Sigmoid colon (tissue), 7 donors: ENCODE data around the gene TOMM7. TPM values are rescaled to one million over a fixed set of nuclear protein-coding genes. Genes with fewer than 3 reads are reported as not detected.
A peak's percentile ranks its signal among the peaks of the same experiment; 100 is the strongest.

Experiments
- DNase-seq: peaks from one replicate; pipeline ENCODE4 v3.0.0-alpha.2; 2019
- H3K27ac ChIP-seq, 4 donors: fragments of 200-600 bp; sonication (generic); one replicate each; pipeline ENCODE4 v1.5.1; 2016 to 2019; ENCODE audit warnings: mild to moderate bottlenecking in 1 of 4
- H3K27me3 ChIP-seq, 3 donors: fragments of 200-600 bp; sonication (generic); one replicate each; pipeline ENCODE4 v1.5.1; 2019; ENCODE audit warnings: mild to moderate bottlenecking in 1 of 3
- H3K36me3 ChIP-seq, 4 donors: fragments of 200-600 bp; sonication (generic); one replicate each; pipeline ENCODE4 v1.5.1; 2016 to 2019
- H3K4me1 ChIP-seq, 4 donors: fragments of 200-600 bp; sonication (generic); one replicate each; pipeline ENCODE4 v1.5.1; 2017 to 2019
- H3K4me3 ChIP-seq, 4 donors: fragments of 200-600 bp; sonication (generic); one replicate each; pipeline ENCODE4 v1.5.1; 2017 to 2019; ENCODE audit warnings: mild to moderate bottlenecking in 2 of 4, moderate library complexity in 1 of 4
- H3K9me3 ChIP-seq, 4 donors: fragments of 200-600 bp in 3 of 4; sonication (generic) in 3 of 4; one replicate each; pipeline versions ENCODE4 v1.5.1 to v1.6.1; 2013 to 2019
- EP300 ChIP-seq, 4 donors: sonication (generic); formaldehyde crosslinking; IDR thresholded peaks; one replicate each; pipeline ENCODE4 v1.6.1; 2017; ENCODE audit warnings: antibody characterized with exemption in 4 of 4
- POLR2A ChIP-seq, 2 donors: fragments of 450-650 bp; IDR thresholded peaks; one replicate each; pipeline ENCODE4 v1.6.1; 2016; ENCODE audit warnings: antibody characterized with exemption in 2 of 2, mild to moderate bottlenecking in 2 of 2, moderate library complexity in 2 of 2
- POLR2AphosphoS5 ChIP-seq, 4 donors: sonication (generic); formaldehyde crosslinking; IDR thresholded peaks; one replicate each; pipeline ENCODE4 v1.6.1; 2017; ENCODE audit warnings: antibody characterized with exemption in 4 of 4
- WGBS, 2 donors: extraction: QIAGEN DNeasy Blood & Tissue Kit; methylation state at CpG; one replicate each; pipeline ENCODE4 v1.1.7; 2013; 5-methylcytosine and 5-hydroxymethylcytosine counted together
- intact Hi-C: fragments of 100-400 bp; cut with DNase I; formaldehyde crosslinking; loops from one replicate; pipeline ENCODE4 v1.15.1; 2023
- polyA plus RNA-seq, 3 donors: library from polyadenylated mRNA; stranded (reverse); fragments of 200-250 nt; gene quantifications; one replicate each; pipeline ENCODE4 v1.2.3, GENCODE V29; 2013
- total RNA-seq, 4 donors: library from RNA; depleted of rRNA; stranded (reverse); fragments of >200 nt; gene quantifications; one replicate each; pipeline ENCODE4 v1.1.0, GENCODE V29; 2016
- TF ChIP-seq, protein P1 (sequence below), 4 experiments: fragments of 450-650 bp in 3 of 4; fragments of 200-600 bp in 1 of 4; IDR thresholded peaks; one replicate each; pipeline ENCODE4 v1.5.1; 2016 to 2019; ENCODE audit warnings: antibody characterized with exemption in 4 of 4, mild to moderate bottlenecking in 3 of 4, moderate library complexity in 2 of 4
- donor health status: healthy with polysubstance abuse.
- donor health status: Bipolar disorder and iron deficiency.
- donor health status: healthy.

Gene TOMM7
- total and polyA plus RNA-seq, 7 donors = 148 to 625 (median 326) TPM

DNA sequence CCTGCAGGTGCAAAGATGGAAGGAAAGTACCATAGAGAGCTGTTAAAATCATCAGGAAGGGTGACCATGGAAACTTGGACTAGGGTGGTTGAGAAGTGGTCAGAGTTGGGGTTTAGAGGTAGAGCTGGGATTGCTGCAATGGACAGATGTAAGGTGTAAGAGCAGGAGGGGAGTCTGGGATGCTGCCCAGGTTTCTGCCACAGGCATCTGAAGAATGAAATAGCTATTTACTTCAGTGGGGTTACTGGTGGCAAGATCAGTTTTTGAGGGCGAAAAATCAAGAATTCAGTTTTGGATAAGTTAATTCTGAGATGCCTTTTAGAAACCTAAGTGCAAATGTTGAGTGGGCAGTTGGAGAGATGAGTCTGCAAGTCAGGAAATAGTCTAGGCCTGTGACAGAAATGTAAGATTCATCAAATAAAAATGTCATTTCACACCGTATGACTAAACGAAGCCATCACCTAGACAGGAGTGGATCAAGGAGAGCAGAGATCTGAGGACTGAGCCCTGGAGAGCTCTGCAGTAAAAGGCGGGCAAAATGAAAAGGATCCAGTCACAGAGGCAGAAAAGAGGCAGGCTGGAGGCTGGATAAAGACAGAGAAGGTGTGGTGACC is 22.7 kb upstream of the TOMM7 start:
- TF ChIP-seq, protein P1, sequence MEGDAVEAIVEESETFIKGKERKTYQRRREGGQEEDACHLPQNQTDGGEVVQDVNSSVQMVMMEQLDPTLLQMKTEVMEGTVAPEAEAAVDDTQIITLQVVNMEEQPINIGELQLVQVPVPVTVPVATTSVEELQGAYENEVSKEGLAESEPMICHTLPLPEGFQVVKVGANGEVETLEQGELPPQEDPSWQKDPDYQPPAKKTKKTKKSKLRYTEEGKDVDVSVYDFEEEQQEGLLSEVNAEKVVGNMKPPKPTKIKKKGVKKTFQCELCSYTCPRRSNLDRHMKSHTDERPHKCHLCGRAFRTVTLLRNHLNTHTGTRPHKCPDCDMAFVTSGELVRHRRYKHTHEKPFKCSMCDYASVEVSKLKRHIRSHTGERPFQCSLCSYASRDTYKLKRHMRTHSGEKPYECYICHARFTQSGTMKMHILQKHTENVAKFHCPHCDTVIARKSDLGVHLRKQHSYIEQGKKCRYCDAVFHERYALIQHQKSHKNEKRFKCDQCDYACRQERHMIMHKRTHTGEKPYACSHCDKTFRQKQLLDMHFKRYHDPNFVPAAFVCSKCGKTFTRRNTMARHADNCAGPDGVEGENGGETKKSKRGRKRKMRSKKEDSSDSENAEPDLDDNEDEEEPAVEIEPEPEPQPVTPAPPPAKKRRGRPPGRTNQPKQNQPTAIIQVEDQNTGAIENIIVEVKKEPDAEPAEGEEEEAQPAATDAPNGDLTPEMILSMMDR (IDR thresholded peaks at IDR 0.05) = no peak
- TF ChIP-seq EP300 (IDR thresholded peaks at IDR 0.05) (no peak), POLR2AphosphoS5 (IDR thresholded peaks at IDR 0.05) (no peak), POLR2A (IDR thresholded peaks at IDR 0.05) (no peak)
- no peak for DNase-seq
- H3K4me1 ChIP-seq = peaks cover 0 to 4% (median 0%) of the 10 kb centered on the region in 4 donors
- no peak overlapping the region for H3K4me3 ChIP-seq
- H3K27me3 ChIP-seq = no peaks in the 10 kb centered on the region
- H3K9me3 ChIP-seq = no peaks in the 10 kb centered on the region
- intact Hi-C loops = no loop called here
- WGBS, 2 donors = 87 to 92% methylated on average over 4 of the region's 4 CpGs
- no peak overlapping the region for H3K27ac ChIP-seq
- no peaks in the 10 kb centered on the region for H3K36me3 ChIP-seq

DNA sequence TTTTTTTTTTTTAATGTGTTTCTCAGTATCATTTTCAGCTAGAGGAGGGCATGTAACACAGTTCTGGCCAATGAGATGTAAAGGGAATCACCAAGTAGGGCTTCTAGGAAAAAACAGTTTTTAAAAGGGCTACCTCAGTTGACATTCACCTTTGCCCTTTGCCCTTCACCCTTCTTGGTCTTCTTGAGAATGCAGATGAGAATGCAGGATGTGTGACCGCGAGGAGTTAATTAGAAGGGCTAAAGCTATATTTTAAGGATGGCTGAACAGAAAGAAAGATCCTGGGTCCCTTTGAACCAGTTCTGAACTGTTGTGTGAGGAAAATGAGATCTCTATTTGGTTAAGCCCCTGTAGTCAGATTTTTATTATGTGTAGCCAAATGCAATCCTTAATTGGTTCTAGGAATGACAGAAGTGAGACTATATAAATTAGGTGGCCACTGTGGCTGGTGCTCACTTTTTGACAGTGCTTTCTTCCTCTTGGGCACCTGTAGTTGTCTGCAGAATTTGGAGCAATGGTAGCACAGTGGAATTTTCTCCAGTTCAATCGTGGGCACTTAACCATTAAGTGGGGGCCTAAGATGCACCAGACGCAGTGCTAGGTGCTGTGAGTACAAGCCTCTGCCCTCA is 21.1 kb upstream of the TOMM7 start:
- no peak overlapping the region for H3K4me3 ChIP-seq
- WGBS, 2 donors = 62 to 72% methylated on average over 4 of the region's 4 CpGs
- no peaks in the 10 kb centered on the region for H3K9me3 ChIP-seq
- no peak for DNase-seq
- no peaks in the 10 kb centered on the region for H3K27me3 ChIP-seq
- intact Hi-C loops = no loop called here
- H3K27ac ChIP-seq = peak overlapping the region in 2 of 4 donors; percentile 56 to 76
- TF ChIP-seq POLR2A (IDR thresholded peaks at IDR 0.05) (no peak), EP300 (IDR thresholded peaks at IDR 0.05) (no peak), POLR2AphosphoS5 (IDR thresholded peaks at IDR 0.05) (no peak)
- TF ChIP-seq, protein P1 (IDR thresholded peaks at IDR 0.05) = no peak
- H3K4me1 ChIP-seq = no peaks in the 10 kb centered on the region
- no peaks in the 10 kb centered on the region for H3K36me3 ChIP-seq

DNA sequence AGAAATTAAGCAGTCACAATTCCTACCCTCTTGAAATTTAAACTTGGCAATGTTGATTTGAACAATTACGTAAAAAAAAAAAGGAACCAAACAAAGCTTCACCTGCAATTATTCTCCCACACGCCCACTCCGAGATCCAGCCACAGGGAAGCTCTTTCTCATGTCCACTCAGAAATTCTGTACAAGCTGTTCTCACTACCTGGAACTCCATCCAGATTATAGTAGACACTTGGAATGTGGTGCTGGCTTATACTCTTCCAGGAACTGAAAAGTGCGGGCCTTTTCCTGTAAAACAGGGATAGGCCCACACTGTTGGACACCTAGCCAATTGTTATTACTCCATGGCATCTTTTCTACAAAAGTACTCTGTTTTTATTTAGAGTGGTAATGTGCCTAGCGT is 20.3 kb upstream of the TOMM7 start:
- whole genome bisulfite sequencing, 2 donors = 70% methylated on average over 5 of the region's 5 CpGs
- intact Hi-C loops = no loop called here
- H3K9me3 ChIP-seq = no peaks in the 10 kb centered on the region
- peak overlapping the region; percentile 22 to 76 (median 56) for H3K27ac ChIP-seq
- peak in 2 of 4 donors; percentile 23 to 38 for TF ChIP-seq POLR2AphosphoS5 (IDR thresholded peaks at IDR 0.05)
- TF ChIP-seq, protein P1 (IDR thresholded peaks at IDR 0.05) = no peak
- H3K36me3 ChIP-seq = no peaks in the 10 kb centered on the region
- no peak overlapping the region for H3K4me3 ChIP-seq
- no peaks in the 10 kb centered on the region for H3K4me1 ChIP-seq
- peak; percentile 73 for DNase-seq
- H3K27me3 ChIP-seq = no peaks in the 10 kb centered on the region

DNA sequence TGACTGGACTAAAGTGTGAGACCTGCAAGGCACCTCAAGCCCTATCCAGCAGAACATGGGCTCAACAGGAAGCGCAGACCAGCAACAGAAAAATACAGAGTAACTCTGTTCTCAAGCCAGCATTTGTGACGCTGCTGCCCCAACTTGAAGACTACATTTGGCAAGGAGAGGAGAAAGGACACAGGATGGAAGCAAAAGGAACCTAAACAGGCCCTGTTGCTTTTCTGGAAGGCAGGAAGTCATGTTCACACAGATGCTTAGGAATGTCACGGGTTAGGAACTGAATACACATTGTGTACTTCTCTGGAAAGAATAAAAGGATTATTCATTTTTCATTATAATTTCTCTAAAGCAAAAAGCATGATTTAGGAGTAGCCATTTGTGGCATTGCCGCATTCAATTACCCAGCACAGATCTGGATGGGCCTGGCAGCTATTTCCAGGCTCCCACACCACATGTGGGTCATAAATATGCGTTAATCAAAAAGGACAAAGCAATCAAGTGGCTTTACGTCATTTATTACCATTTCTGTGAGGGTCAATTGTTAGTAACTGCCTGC is 19.8 kb upstream of the TOMM7 start:
- DNase-seq = peak; percentile 82
- H3K4me3 ChIP-seq = no peak overlapping the region
- no peaks in the 10 kb centered on the region for H3K4me1 ChIP-seq
- TF ChIP-seq POLR2A (IDR thresholded peaks at IDR 0.05) = no peak
- peak in 1 of 4 donors; percentile 8 for TF ChIP-seq POLR2AphosphoS5 (IDR thresholded peaks at IDR 0.05)
- intact Hi-C loops = no loop called here
- peak overlapping the region; percentile 22 to 76 (median 56) for H3K27ac ChIP-seq
- H3K9me3 ChIP-seq = no peaks in the 10 kb centered on the region
- no peaks in the 10 kb centered on the region for H3K27me3 ChIP-seq
- no peaks in the 10 kb centered on the region for H3K36me3 ChIP-seq
- 71 to 74% methylated on average over 6 of the region's 6 CpGs for WGBS, 2 donors

DNA sequence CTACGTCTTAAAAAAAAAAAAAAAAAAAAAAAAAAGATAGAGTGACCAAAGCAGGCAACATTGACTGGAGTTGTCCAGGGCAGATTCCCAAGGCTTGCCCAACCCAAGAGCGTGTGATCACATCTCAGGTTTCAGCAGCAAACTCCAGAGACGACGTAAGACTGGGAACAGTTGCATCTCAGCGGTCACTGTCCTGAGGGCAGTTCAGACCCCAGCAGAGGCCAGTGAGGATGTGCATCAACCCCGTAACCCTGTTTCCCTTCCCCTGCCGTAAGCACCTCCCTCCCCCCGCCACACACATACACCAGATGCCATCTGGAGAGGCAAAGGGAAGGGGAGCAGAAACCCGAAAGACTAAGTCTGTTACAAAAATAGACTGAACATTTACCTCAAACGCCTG is 19.3 kb upstream of the TOMM7 start:
- TF ChIP-seq, protein P1 (IDR thresholded peaks at IDR 0.05) = no peak
- no peak for TF ChIP-seq POLR2A (IDR thresholded peaks at IDR 0.05)
- TF ChIP-seq EP300 (IDR thresholded peaks at IDR 0.05) = no peak
- TF ChIP-seq POLR2AphosphoS5 (IDR thresholded peaks at IDR 0.05) = no peak
- no peaks in the 10 kb centered on the region for H3K9me3 ChIP-seq
- no peaks in the 10 kb centered on the region for H3K27me3 ChIP-seq
- DNase-seq = peak; percentile 82
- no peak overlapping the region for H3K4me3 ChIP-seq
- WGBS, 2 donors = 62 to 86% methylated on average over 10 of the region's 10 CpGs
- peak overlapping the region; percentile 22 to 76 (median 56) for H3K27ac ChIP-seq
- no peaks in the 10 kb centered on the region for H3K4me1 ChIP-seq
- intact Hi-C loops = no loop called here
- H3K36me3 ChIP-seq = no peaks in the 10 kb centered on the region
